SIG-M5 treated with dmso at 0.1 percent for 504 hours (cell line): ENCODE data around the gene ISCA2.
"Not testable (repeated sequence)": the region's sequence is repeated elsewhere in the genome, so short reads cannot be mapped to it uniquely, and the experiment has no call there.

Experiments
- DNase-seq: peaks from one replicate; lab custom pipeline; 2025; ENCODE audit not compliant: unreplicated experiment; lab: John Stamatoyannopoulos, UW

ISCA2 gene

GRCh38 chr14:74493343-74494261, at the start of gene ISCA2:
TSS of gene ISCA2 (plus strand) at chr14:74493765. CDS start at chr14:74493775, 10 bp downstream.
- DNase-seq: peak; percentile 99

GRCh38 chr14:74444866-74445265, 48.7 kb upstream of the ISCA2 start:
- DNase-seq: no peak

- not testable (repeated sequence) for DNase-seq
Measured at GRCh38 chr14:74454397-74454796, 39.2 kb upstream of the ISCA2 start.

- no peak for DNase-seq
Measured at GRCh38 chr14:74456684-74457564, 36.6 kb upstream of the ISCA2 start.

GRCh38 chr14:74457565-74457895, 36.0 kb upstream of the ISCA2 start:
- DNase-seq: no peak

- DNase-seq: peak; percentile 36
Measured at GRCh38 chr14:74459289-74459946, 34.1 kb upstream of the ISCA2 start.

GRCh38 chr14:74459976-74460375, 33.6 kb upstream of the ISCA2 start:
- DNase-seq: no peak

GRCh38 chr14:74462993-74463392, 30.6 kb upstream of the ISCA2 start:
- DNase-seq: no peak

GRCh38 chr14:74463697-74464096, 29.9 kb upstream of the ISCA2 start:
- DNase-seq: no peak

GRCh38 chr14:74464785-74465184, 28.8 kb upstream of the ISCA2 start:
- DNase-seq: no peak

- no peak for DNase-seq
Measured at GRCh38 chr14:74465335-74465734, 28.2 kb upstream of the ISCA2 start.

- no peak for DNase-seq
Measured at GRCh38 chr14:74468513-74468912, 25.1 kb upstream of the ISCA2 start.

- no peak for DNase-seq
Measured at GRCh38 chr14:74469548-74470518, 23.7 kb upstream of the ISCA2 start.

- peak; percentile 40 for DNase-seq
Measured at GRCh38 chr14:74472601-74473000, 21.0 kb upstream of the ISCA2 start.

GRCh38 chr14:74474376-74474775, 19.2 kb upstream of the ISCA2 start:
- DNase-seq: peak; percentile 4

- DNase-seq: no peak
Measured at GRCh38 chr14:74475678-74476077, 17.9 kb upstream of the ISCA2 start.

GRCh38 chr14:74476107-74476506, 17.5 kb upstream of the ISCA2 start:
- no peak for DNase-seq

- no peak for DNase-seq
Measured at GRCh38 chr14:74476607-74477006, 17.0 kb upstream of the ISCA2 start.

GRCh38 chr14:74478996-74479635, 14.4 kb upstream of the ISCA2 start:
- DNase-seq: no peak

GRCh38 chr14:74480046-74480445, 13.5 kb upstream of the ISCA2 start:
- DNase-seq: no peak
